H9 (cell line): ENCODE results near the gene SLC4A11. TPM values are rescaled to one million over a fixed set of nuclear protein-coding genes. Genes with fewer than 3 reads are reported as not detected.

ENCODE experiments used
- DNase-seq: peaks from one replicate; pipeline ENCODE4 v3.0.0-alpha.2; 2017
- H2AFZ ChIP-seq: one replicate; pipeline ENCODE4 v1.6.1; 2013; ENCODE audit warnings: mild to moderate bottlenecking, low read length, control low read depth, moderate library complexity
- H2AK5ac ChIP-seq: 2 replicates; pipeline ENCODE4 v1.6.1; 2013; ENCODE audit warnings: low read length, control low read depth, mixed read lengths; ENCODE audit not compliant: insufficient read length
- H2BK120ac ChIP-seq: one replicate; pipeline ENCODE4 v1.6.1; 2013; ENCODE audit warnings: low read depth, mild to moderate bottlenecking, low read length, control low read depth, inconsistent platforms; ENCODE audit not compliant: poor library complexity, severe bottlenecking
- H2BK12ac ChIP-seq: 2 replicates; pipeline ENCODE4 v1.6.1; 2013; ENCODE audit warnings: low read length, control low read depth, mixed read lengths, low read depth; ENCODE audit not compliant: insufficient read length
- H2BK15ac ChIP-seq: 2 replicates; pipeline ENCODE4 v1.6.1; 2013; ENCODE audit warnings: low read depth, low read length, control low read depth
- H2BK20ac ChIP-seq: one replicate; pipeline ENCODE4 v1.6.1; 2013; ENCODE audit warnings: low read depth, mild to moderate bottlenecking, low read length, control low read depth, inconsistent platforms; ENCODE audit not compliant: poor library complexity, severe bottlenecking
- H2BK5ac ChIP-seq: 2 replicates; pipeline ENCODE4 v1.6.1; 2013; ENCODE audit warnings: low read length, control low read depth, mixed read lengths; ENCODE audit not compliant: insufficient read length
- H3K14ac ChIP-seq: 2 replicates; pipeline ENCODE4 v1.6.1; 2013; ENCODE audit warnings: low read length, control low read depth; ENCODE audit not compliant: insufficient read depth
- H3K18ac ChIP-seq: 2 replicates; pipeline ENCODE4 v1.6.1; 2013; ENCODE audit warnings: low read depth, mild to moderate bottlenecking, mixed read lengths, low read length, control low read depth; ENCODE audit not compliant: insufficient read length
- H3K23ac ChIP-seq: 2 replicates; pipeline ENCODE4 v1.6.1; 2013; ENCODE audit warnings: low read length, control low read depth, mixed read lengths, low read depth; ENCODE audit not compliant: insufficient read length
- H3K23me2 ChIP-seq: 2 replicates; pipeline ENCODE4 v1.6.1; 2013; ENCODE audit warnings: low read depth, mild to moderate bottlenecking, mixed read lengths, low read length, control low read depth; ENCODE audit not compliant: insufficient read length, poor library complexity, severe bottlenecking
- H3K27ac ChIP-seq: 2 replicates; pipeline ENCODE4 v1.5.1; 2013; ENCODE audit warnings: low read length, control low read depth, mixed read lengths, low read depth; ENCODE audit not compliant: insufficient read length
- H3K27me3 ChIP-seq: 2 replicates; pipeline ENCODE4 v1.6.1; 2013; ENCODE audit warnings: low read length, control low read depth, inconsistent platforms; ENCODE audit not compliant: insufficient read depth
- H3K4ac ChIP-seq: 2 replicates; pipeline ENCODE4 v1.6.1; 2013; ENCODE audit warnings: low read depth, mild to moderate bottlenecking, control low read depth, inconsistent platforms, low read length, moderate library complexity
- H3K4me1 ChIP-seq: 2 replicates; pipeline ENCODE4 v1.6.1; 2013; ENCODE audit warnings: low read length, control low read depth, inconsistent platforms; ENCODE audit not compliant: insufficient read depth
- H3K4me2 ChIP-seq: 2 replicates; pipeline ENCODE4 v1.6.1; 2013; ENCODE audit warnings: low read length, control low read depth, mixed read lengths; ENCODE audit not compliant: insufficient read length, insufficient read depth
- H3K56ac ChIP-seq: 2 replicates; pipeline ENCODE4 v1.6.1; 2013; ENCODE audit warnings: low read depth, mild to moderate bottlenecking, mixed read lengths, low read length, control low read depth; ENCODE audit not compliant: insufficient read length
- H3K79me1 ChIP-seq: 2 replicates; pipeline ENCODE4 v1.6.1; 2013; ENCODE audit warnings: low read depth, mild to moderate bottlenecking, moderate library complexity, low read length, control low read depth, inconsistent platforms; ENCODE audit not compliant: insufficient read depth, poor library complexity, severe bottlenecking
- H3K79me2 ChIP-seq: 2 replicates; pipeline ENCODE4 v1.6.1; 2013; ENCODE audit warnings: low read length, control low read depth, inconsistent platforms; ENCODE audit not compliant: insufficient read depth
- H3K9ac ChIP-seq: 2 replicates; pipeline ENCODE4 v1.6.1; 2013; ENCODE audit warnings: low read length, control low read depth, mixed read lengths; ENCODE audit not compliant: insufficient read length; ENCODE audit errors: extremely low read depth
- H3K9me3 ChIP-seq: one replicate; pipeline ENCODE4 v1.6.1; 2013; ENCODE audit warnings: low read depth, low read length, inconsistent platforms; ENCODE audit not compliant: control insufficient read depth
- H3T11ph ChIP-seq: one replicate; pipeline ENCODE4 v1.6.1; 2013; ENCODE audit warnings: mild to moderate bottlenecking, low read length, control low read depth, inconsistent platforms
- H4K20me1 ChIP-seq: one replicate; pipeline ENCODE4 v1.6.1; 2013; ENCODE audit not compliant: control insufficient read depth, insufficient read length, insufficient read depth
- H4K5ac ChIP-seq: 2 replicates; pipeline ENCODE4 v1.6.1; 2013; ENCODE audit warnings: low read depth, mild to moderate bottlenecking, mixed read lengths, low read length, control low read depth; ENCODE audit not compliant: insufficient read length
- H4K8ac ChIP-seq: replicated peaks from 2 replicates; pipeline ENCODE4 v1.6.1; 2013; ENCODE audit warnings: low read length, control low read depth, mixed read lengths, low read depth; ENCODE audit not compliant: insufficient read length
- H4K91ac ChIP-seq: 2 replicates; pipeline ENCODE4 v1.6.1; 2013; ENCODE audit warnings: low read depth, mild to moderate bottlenecking, moderate library complexity, mixed read lengths, low read length, control low read depth; ENCODE audit not compliant: insufficient read length
- H3K27ac Mint-ChIP-seq, 3 experiments: 2 replicates in 2 of 3; 3 replicates in 1 of 3; pipeline ENCODE4 v1.8.0; 2020 to 2021; ENCODE audit warnings: mixed read lengths in 3 of 3, mild to moderate bottlenecking in 1 of 3, moderate library complexity in 1 of 3
- H3K27me3 Mint-ChIP-seq: 2 replicates; pipeline ENCODE4 v1.8.0; 2021; ENCODE audit warnings: low read depth, mild to moderate bottlenecking, moderate library complexity, mixed read lengths
- H3K36me3 Mint-ChIP-seq, 3 experiments: 2 replicates in 2 of 3; 3 replicates in 1 of 3; pipeline ENCODE4 v1.8.0; 2020 to 2021; ENCODE audit warnings: low read depth in 3 of 3, mixed read lengths in 3 of 3; ENCODE audit not compliant: insufficient read depth in 1 of 3
- H3K4me1 Mint-ChIP-seq, 2 experiments: 2 replicates each; pipeline ENCODE4 v1.8.0; 2020; ENCODE audit warnings: mixed read lengths in 2 of 2
- H3K4me3 Mint-ChIP-seq, 2 experiments: 2 replicates in 1 of 2; 3 replicates in 1 of 2; pipeline ENCODE4 v1.8.0; 2020 to 2021; ENCODE audit warnings: mild to moderate bottlenecking in 2 of 2, mixed read lengths in 2 of 2, moderate library complexity in 1 of 2
- H3K9me3 Mint-ChIP-seq, 2 experiments: 2 replicates in 1 of 2; 3 replicates in 1 of 2; pipeline ENCODE4 v1.8.0; 2020; ENCODE audit warnings: mild to moderate bottlenecking in 2 of 2, mixed read lengths in 2 of 2, moderate library complexity in 1 of 2
- WGBS: extraction: QIAGEN DNeasy Blood & Tissue Kit; methylation state at CpG from one replicate; pipeline ENCODE4 v1.1.7; 2013; ENCODE audit warnings: missing lambda C conversion rate, low lambda C conversion rate, mixed read lengths; ENCODE audit not compliant: insufficient read length; ENCODE audit errors: extremely low coverage; 5-methylcytosine and 5-hydroxymethylcytosine counted together
- total RNA-seq: library from RNA; stranded (reverse); gene quantifications from 2 replicates; pipeline ENCODE4 v1.2.1, GENCODE V29; 2021
- TF ChIP-seq, protein P1 (sequence below): fragments of 200-600 bp; sonication (generic); conservative IDR thresholded peaks from 3 replicates; pipeline ENCODE4 v1.8.0; 2021; ENCODE audit warnings: antibody characterized with exemption, mild to moderate bottlenecking

The SLC4A11 gene
- total RNA-seq, 1 experiment from 2014 or later: 29.4 TPM

GRCh38 chr20:3229158-3229557 lies 9.8 kb downstream of the SLC4A11 start:
- TF ChIP-seq, protein P1, sequence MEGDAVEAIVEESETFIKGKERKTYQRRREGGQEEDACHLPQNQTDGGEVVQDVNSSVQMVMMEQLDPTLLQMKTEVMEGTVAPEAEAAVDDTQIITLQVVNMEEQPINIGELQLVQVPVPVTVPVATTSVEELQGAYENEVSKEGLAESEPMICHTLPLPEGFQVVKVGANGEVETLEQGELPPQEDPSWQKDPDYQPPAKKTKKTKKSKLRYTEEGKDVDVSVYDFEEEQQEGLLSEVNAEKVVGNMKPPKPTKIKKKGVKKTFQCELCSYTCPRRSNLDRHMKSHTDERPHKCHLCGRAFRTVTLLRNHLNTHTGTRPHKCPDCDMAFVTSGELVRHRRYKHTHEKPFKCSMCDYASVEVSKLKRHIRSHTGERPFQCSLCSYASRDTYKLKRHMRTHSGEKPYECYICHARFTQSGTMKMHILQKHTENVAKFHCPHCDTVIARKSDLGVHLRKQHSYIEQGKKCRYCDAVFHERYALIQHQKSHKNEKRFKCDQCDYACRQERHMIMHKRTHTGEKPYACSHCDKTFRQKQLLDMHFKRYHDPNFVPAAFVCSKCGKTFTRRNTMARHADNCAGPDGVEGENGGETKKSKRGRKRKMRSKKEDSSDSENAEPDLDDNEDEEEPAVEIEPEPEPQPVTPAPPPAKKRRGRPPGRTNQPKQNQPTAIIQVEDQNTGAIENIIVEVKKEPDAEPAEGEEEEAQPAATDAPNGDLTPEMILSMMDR: no peak
- H3K56ac ChIP-seq: no peak overlapping the region

More at GRCh38 chr20:3229158-3229557, 9.8 kb downstream of the SLC4A11 start:
- no peak overlapping the region for H3K14ac ChIP-seq
- H2BK12ac ChIP-seq: no peak overlapping the region
- H2BK20ac ChIP-seq: no peak overlapping the region
- no peak overlapping the region for H3K27ac ChIP-seq
- no peaks in the 10 kb centered on the region for H3K23me2 ChIP-seq
- H3K27me3 ChIP-seq: no peaks in the 10 kb centered on the region
- H3T11ph ChIP-seq: no peak overlapping the region
- H4K8ac ChIP-seq: no peak overlapping the region
- no peak overlapping the region for H2BK120ac ChIP-seq
- no peaks in the 10 kb centered on the region for H3K79me2 ChIP-seq
- H3K4me1 ChIP-seq: no peaks in the 10 kb centered on the region
- no peak overlapping the region for H3K4me2 ChIP-seq
- H4K20me1 ChIP-seq: no peaks in the 10 kb centered on the region
- no peaks in the 10 kb centered on the region for H3K9me3 Mint-ChIP-seq
- no peak for DNase-seq
- H2AFZ ChIP-seq: no peak overlapping the region
- no peak overlapping the region for H4K5ac ChIP-seq
- no CpG with 5 or more reads among the region's 22 CpGs for WGBS
- no peak overlapping the region for H3K27ac Mint-ChIP-seq
- H3K9ac ChIP-seq: no peak overlapping the region
- H3K4me3 Mint-ChIP-seq: no peak overlapping the region
- no peaks in the 10 kb centered on the region for H3K4me1 Mint-ChIP-seq
- H3K23ac ChIP-seq: no peak overlapping the region
- H3K79me1 ChIP-seq: no peaks in the 10 kb centered on the region
- H3K36me3 Mint-ChIP-seq: peaks cover 4 to 37% (median 8%) of the 10 kb centered on the region in 3 experiments; a peak in 4 of 7 replicates
- no peak overlapping the region for H4K91ac ChIP-seq
- no peak overlapping the region for H2BK15ac ChIP-seq
- H3K27me3 Mint-ChIP-seq: no peaks in the 10 kb centered on the region
- no peak overlapping the region for H2BK5ac ChIP-seq
- H3K4ac ChIP-seq: no peak overlapping the region
- H3K18ac ChIP-seq: no peak overlapping the region
- H3K9me3 ChIP-seq: no peaks in the 10 kb centered on the region
- no peak overlapping the region for H2AK5ac ChIP-seq
